CD8-positive, alpha-beta memory T cell (primary cell): ENCODE data around the gene ZNF365. TPM values are rescaled to one million over a fixed set of nuclear protein-coding genes. Genes with fewer than 3 reads are reported as not detected.

Experiments
- CTCF ChIA-PET: fragments of 350-600 bp; sonication (Branson Sonifier 250); formaldehyde crosslinking; loops from one replicate; lab custom pipeline; 2021; ENCODE audit warnings: antibody characterized with exemption; lab: Charles Lee
- POLR2A ChIA-PET: fragments of 350-600 bp; sonication (Branson Sonifier 250); formaldehyde crosslinking; loops from one replicate; lab custom pipeline; 2021; ENCODE audit warnings: antibody characterized with exemption; lab: Charles Lee
- DNase-seq, 5 donors: peaks; one replicate each; pipeline versions ENCODE4 v3.0.0 to v3.0.0-alpha.2; 2020 to 2022; ENCODE audit warnings: mixed read lengths in 1 of 5
- H3K27ac ChIP-seq: one replicate; pipeline ENCODE4 v1.7.0; 2013; ENCODE audit warnings: low read depth, mild to moderate bottlenecking, low read length, moderate library complexity
- H3K27me3 ChIP-seq: 2 replicates; pipeline ENCODE4 v1.7.0; 2013; ENCODE audit warnings: low read length, mild to moderate bottlenecking; ENCODE audit not compliant: insufficient read depth, poor library complexity, severe bottlenecking
- H3K36me3 ChIP-seq: 2 replicates; pipeline ENCODE4 v1.7.0; 2013; ENCODE audit warnings: mild to moderate bottlenecking, low read length, moderate library complexity; ENCODE audit not compliant: insufficient read depth
- H3K4me1 ChIP-seq: 2 replicates; pipeline ENCODE4 v1.7.0; 2013; ENCODE audit warnings: mild to moderate bottlenecking, low read length, moderate library complexity; ENCODE audit not compliant: insufficient read depth
- H3K4me3 ChIP-seq: 2 replicates; pipeline ENCODE4 v1.7.0; 2013; ENCODE audit warnings: mild to moderate bottlenecking, low read length
- H3K9me3 ChIP-seq: 2 replicates; pipeline ENCODE4 v1.7.0; 2013; ENCODE audit warnings: mild to moderate bottlenecking, low read length
- H3K27ac Mint-ChIP-seq, 8 donors: one replicate each; pipeline ENCODE4 v1.8.0; 2020 to 2021; ENCODE audit warnings: mixed read lengths in 8 of 8, mild to moderate bottlenecking in 6 of 8, inconsistent platforms in 3 of 8, moderate library complexity in 3 of 8
- H3K27me3 Mint-ChIP-seq, 2 donors: one replicate each; pipeline ENCODE4 v1.8.0; 2020 to 2021; ENCODE audit warnings: mixed read lengths in 2 of 2, mild to moderate bottlenecking in 1 of 2, moderate library complexity in 1 of 2
- H3K36me3 Mint-ChIP-seq, 3 donors: one replicate each; pipeline ENCODE4 v1.8.0; 2020 to 2021; ENCODE audit warnings: mixed read lengths in 3 of 3, inconsistent platforms in 1 of 3, mild to moderate bottlenecking in 1 of 3
- H3K4me1 Mint-ChIP-seq, 3 donors: one replicate each; pipeline ENCODE4 v1.8.0; 2020 to 2021; ENCODE audit warnings: mixed read lengths in 3 of 3, inconsistent platforms in 1 of 3, mild to moderate bottlenecking in 1 of 3
- H3K4me3 Mint-ChIP-seq, 7 donors: one replicate each; pipeline ENCODE4 v1.8.0; 2020 to 2021; ENCODE audit warnings: mixed read lengths in 7 of 7, mild to moderate bottlenecking in 6 of 7, moderate library complexity in 4 of 7, inconsistent platforms in 2 of 7
- H3K9me3 Mint-ChIP-seq, 5 donors: one replicate each; pipeline ENCODE4 v1.8.0; 2020 to 2022; ENCODE audit warnings: mixed read lengths in 5 of 5, mild to moderate bottlenecking in 3 of 5, moderate library complexity in 2 of 5, inconsistent platforms in 1 of 5
- polyA plus RNA-seq: library from polyadenylated mRNA; unstranded; fragments of 300-500 nt; fragmentation: Illumina TruSeq; gene quantifications from one replicate; pipeline ENCODE4 v1.2.3, GENCODE V29; 2021
- total RNA-seq, 2 experiments: library from RNA; stranded (reverse); gene quantifications; one replicate each; pipeline ENCODE4 v1.2.3, GENCODE V29; 2021

ZNF365 gene
- total and polyA plus RNA-seq, 3 experiments from 2014 or later, result 0.53 to 2.7 (median 0.93) TPM

DNA sequence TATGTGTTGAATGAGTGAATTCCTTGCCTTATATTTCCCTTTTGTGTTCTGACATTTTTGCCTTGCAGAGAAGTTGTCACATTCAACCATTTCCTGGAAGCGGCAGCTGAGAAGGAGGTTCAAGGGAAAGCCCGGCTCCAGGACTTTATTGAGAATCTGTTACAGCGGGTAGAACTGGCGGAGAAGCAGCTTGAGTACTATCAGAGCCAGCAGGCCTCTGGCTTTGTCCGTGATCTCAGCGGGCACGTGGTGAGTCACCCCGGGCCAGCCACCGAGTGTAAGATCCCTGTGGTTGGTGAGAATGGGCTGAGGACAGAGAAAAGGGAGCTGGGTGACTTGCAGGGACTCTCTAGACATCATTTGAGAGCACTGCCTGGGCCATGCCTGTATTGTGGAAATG lies 14.2 kb downstream of the ZNF365 start:
- POLR2A ChIA-PET, result no interaction called here
- CTCF ChIA-PET, result no interaction called here
- no peaks in the 10 kb centered on the region for H3K9me3 Mint-ChIP-seq

DNA sequence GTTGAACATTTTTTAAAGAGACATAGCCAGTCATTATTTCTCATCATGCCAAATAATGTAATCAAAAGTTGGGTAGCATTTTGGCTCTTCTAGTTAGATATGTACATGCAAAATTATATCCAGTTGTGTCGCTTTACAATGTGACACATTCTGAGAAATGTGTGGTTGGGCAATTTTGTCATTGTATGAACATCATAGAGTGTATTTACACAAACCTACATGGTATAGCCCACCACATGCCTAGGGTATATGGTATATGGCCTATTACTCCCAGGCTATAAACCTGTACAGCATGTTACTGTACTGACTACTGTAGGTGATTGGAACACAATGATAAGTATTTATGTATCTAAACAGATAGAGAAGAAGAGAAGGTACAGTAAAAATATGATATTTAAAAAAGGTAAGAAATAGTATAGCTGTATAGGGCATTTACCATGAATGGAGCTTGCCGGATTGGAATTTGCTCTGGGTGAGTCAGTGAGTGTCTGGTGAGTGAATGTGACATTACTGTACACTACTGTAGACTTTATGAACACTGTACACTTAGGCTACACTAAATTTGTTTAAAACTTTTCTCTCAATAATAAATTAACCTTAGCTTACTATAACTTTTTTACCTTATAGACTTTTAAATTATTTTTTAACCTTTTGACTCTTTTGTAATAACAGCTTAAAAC lies 16.5 kb downstream of the ZNF365 start:
- ChIA-PET CTCF (no interaction called here), POLR2A (no interaction called here)
- Mint-ChIP-seq H3K27ac (no peak overlapping the region), H3K4me3 (no peak overlapping the region), H3K4me1 (peaks cover 5 to 14% (median 10%) of the 10 kb centered on the region in 3 donors), H3K9me3 (no peaks in the 10 kb centered on the region), H3K27me3 (peaks cover 2 to 8% of the 10 kb centered on the region in 2 donors), H3K36me3 (peaks cover 0 to 3% (median 0%) of the 10 kb centered on the region in 3 donors)
- Histone ChIP-seq H3K4me3 (no peak overlapping the region), H3K9me3 (no peaks in the 10 kb centered on the region), H3K27me3 (no peaks in the 10 kb centered on the region), H3K27ac (no peak overlapping the region), H3K36me3 (no peaks in the 10 kb centered on the region), H3K4me1 (no peaks in the 10 kb centered on the region)
- DNase-seq, result no peak

More for the DNA sequence above, 14.2 kb downstream of the ZNF365 start:
- Mint-ChIP-seq H3K36me3 (peaks cover 0 to 3% (median 0%) of the 10 kb centered on the region in 3 donors), H3K4me1 (peaks cover 23 to 36% (median 33%) of the 10 kb centered on the region in 3 donors), H3K27me3 (no peaks in the 10 kb centered on the region), H3K27ac (no peak overlapping the region), H3K4me3 (no peak overlapping the region)
- Histone ChIP-seq H3K27me3 (no peaks in the 10 kb centered on the region), H3K9me3 (no peaks in the 10 kb centered on the region), H3K36me3 (no peaks in the 10 kb centered on the region), H3K4me1 (peaks cover 6% of the 10 kb centered on the region), H3K4me3 (no peak overlapping the region), H3K27ac (no peak overlapping the region)
- no peak for DNase-seq

- Histone ChIP-seq H3K4me3 (no peak overlapping the region), H3K27ac (no peak overlapping the region), H3K27me3 (no peaks in the 10 kb centered on the region), H3K36me3 (no peaks in the 10 kb centered on the region), H3K9me3 (no peaks in the 10 kb centered on the region), H3K4me1 (no peaks in the 10 kb centered on the region)
- Mint-ChIP-seq H3K27ac (no peak overlapping the region), H3K4me3 (no peak overlapping the region), H3K9me3 (no peaks in the 10 kb centered on the region), H3K27me3 (peaks cover 2 to 8% of the 10 kb centered on the region in 2 donors), H3K36me3 (peaks cover 0 to 3% (median 0%) of the 10 kb centered on the region in 3 donors), H3K4me1 (no peaks in the 10 kb centered on the region)
- no peak for DNase-seq
- CTCF ChIA-PET, result no interaction called here
- POLR2A ChIA-PET, result no interaction called here
Observed at GRCh38 chr10:62393237-62393636, 19.1 kb downstream of the ZNF365 start.

- no peak overlapping the region for H3K27ac ChIP-seq
- CTCF ChIA-PET, result no interaction called here
- Mint-ChIP-seq H3K27me3 (peaks cover 2 to 8% of the 10 kb centered on the region in 2 donors), H3K4me3 (no peak overlapping the region), H3K9me3 (no peaks in the 10 kb centered on the region), H3K36me3 (peaks cover 0 to 3% (median 0%) of the 10 kb centered on the region in 3 donors), H3K27ac (no peak overlapping the region), H3K4me1 (no peaks in the 10 kb centered on the region)
- no peaks in the 10 kb centered on the region for H3K4me1 ChIP-seq
- no peaks in the 10 kb centered on the region for H3K9me3 ChIP-seq
- no peaks in the 10 kb centered on the region for H3K27me3 ChIP-seq
- POLR2A ChIA-PET, result interaction anchor here (0.6 kb wide), 1 partner anchor 13 kb away, joined by 3 read pairs; no protein-coding TSS in a partner anchor
- H3K36me3 ChIP-seq, result no peaks in the 10 kb centered on the region
- no peak for DNase-seq
- no peak overlapping the region for H3K4me3 ChIP-seq
Observed at GRCh38 chr10:62394556-62395018, 20.4 kb downstream of the ZNF365 start.

GRCh38 chr10:62395892-62396291 lies 21.7 kb downstream of the ZNF365 start:
- POLR2A ChIA-PET, result no interaction called here
- Mint-ChIP-seq H3K4me1 (no peaks in the 10 kb centered on the region), H3K27me3 (peaks cover 2 to 8% of the 10 kb centered on the region in 2 donors), H3K27ac (no peak overlapping the region), H3K4me3 (no peak overlapping the region), H3K9me3 (no peaks in the 10 kb centered on the region), H3K36me3 (peaks cover 0 to 3% (median 0%) of the 10 kb centered on the region in 3 donors)
- Histone ChIP-seq H3K27ac (no peak overlapping the region), H3K9me3 (no peaks in the 10 kb centered on the region), H3K27me3 (no peaks in the 10 kb centered on the region), H3K36me3 (no peaks in the 10 kb centered on the region), H3K4me3 (no peak overlapping the region), H3K4me1 (no peaks in the 10 kb centered on the region)
- DNase-seq, result no peak
- CTCF ChIA-PET, result no interaction called here

DNA sequence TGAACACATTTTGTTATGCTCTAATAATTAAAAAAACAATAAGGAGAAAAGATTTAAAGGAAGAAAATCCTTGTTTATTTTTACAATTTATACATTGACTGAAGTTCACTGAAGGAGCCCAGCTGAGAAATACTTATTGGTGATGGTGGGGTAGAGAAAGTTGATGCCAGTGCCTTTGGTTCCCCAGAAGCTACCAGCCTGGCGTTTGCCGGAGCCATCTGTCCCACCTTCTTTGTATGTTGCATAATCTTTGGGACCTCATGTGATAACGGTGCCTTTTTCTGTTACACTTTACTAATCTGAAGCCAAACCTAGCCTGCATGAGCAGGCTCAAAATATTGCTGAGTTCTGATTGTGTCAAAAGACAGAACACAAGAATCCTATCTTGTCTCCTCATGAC lies 22.7 kb downstream of the ZNF365 start:
- Histone ChIP-seq H3K4me3 (no peak overlapping the region), H3K9me3 (no peaks in the 10 kb centered on the region), H3K4me1 (no peaks in the 10 kb centered on the region), H3K27ac (no peak overlapping the region), H3K36me3 (no peaks in the 10 kb centered on the region), H3K27me3 (no peaks in the 10 kb centered on the region)
- peaks cover 2 to 8% of the 10 kb centered on the region in 2 donors for H3K27me3 Mint-ChIP-seq
- H3K4me1 Mint-ChIP-seq, result no peaks in the 10 kb centered on the region
- CTCF ChIA-PET, result no interaction called here
- DNase-seq, result no peak
- H3K27ac Mint-ChIP-seq, result no peak overlapping the region
- POLR2A ChIA-PET, result no interaction called here
- H3K4me3 Mint-ChIP-seq, result no peak overlapping the region
- H3K9me3 Mint-ChIP-seq, result no peaks in the 10 kb centered on the region
- H3K36me3 Mint-ChIP-seq, result peaks cover 0 to 3% (median 0%) of the 10 kb centered on the region in 3 donors

DNA sequence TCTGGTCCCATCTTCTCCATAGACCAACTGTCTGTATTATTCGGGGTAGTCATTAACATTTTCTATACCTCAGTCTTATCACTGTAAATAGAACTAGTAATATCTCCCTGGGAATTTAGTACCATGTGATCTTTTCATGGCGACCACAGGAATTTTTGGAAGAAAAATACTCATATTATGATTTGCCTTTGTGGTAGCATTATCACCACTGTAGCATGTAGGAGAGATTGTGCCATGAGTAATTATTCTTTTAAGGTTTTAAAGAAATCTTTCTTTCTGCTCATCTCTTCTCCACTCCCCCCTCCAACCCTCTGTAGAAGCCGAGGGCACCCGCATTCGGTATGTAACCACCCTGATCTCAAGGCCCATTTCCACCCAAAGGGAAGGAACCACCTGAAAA lies 25.0 kb downstream of the ZNF365 start:
- Mint-ChIP-seq H3K27me3 (peaks cover 4 to 11% of the 10 kb centered on the region in 2 donors), H3K4me3 (no peak overlapping the region), H3K27ac (no peak overlapping the region), H3K9me3 (no peaks in the 10 kb centered on the region), H3K36me3 (peaks cover 0 to 4% (median 0%) of the 10 kb centered on the region in 3 donors), H3K4me1 (no peaks in the 10 kb centered on the region)
- ChIA-PET POLR2A (no interaction called here), CTCF (no interaction called here)
- Histone ChIP-seq H3K36me3 (no peaks in the 10 kb centered on the region), H3K4me3 (no peak overlapping the region), H3K27ac (no peak overlapping the region), H3K9me3 (no peaks in the 10 kb centered on the region), H3K27me3 (no peaks in the 10 kb centered on the region), H3K4me1 (no peaks in the 10 kb centered on the region)
- DNase-seq, result no peak

GRCh38 chr10:62402508-62402907 lies 28.3 kb downstream of the ZNF365 start:
- Mint-ChIP-seq H3K4me1 (no peaks in the 10 kb centered on the region), H3K27ac (no peak overlapping the region), H3K9me3 (peaks cover 3 to 5% (median 4%) of the 10 kb centered on the region in 5 donors), H3K27me3 (peaks cover 3 to 4% of the 10 kb centered on the region in 2 donors), H3K4me3 (no peak overlapping the region), H3K36me3 (peaks cover 0 to 8% (median 1%) of the 10 kb centered on the region in 3 donors)
- no peak for DNase-seq
- H3K27me3 ChIP-seq, result no peaks in the 10 kb centered on the region
- no peaks in the 10 kb centered on the region for H3K36me3 ChIP-seq
- ChIA-PET POLR2A (no interaction called here), CTCF (no interaction called here)
- no peak overlapping the region for H3K4me3 ChIP-seq
- H3K9me3 ChIP-seq, result no peaks in the 10 kb centered on the region
- no peak overlapping the region for H3K27ac ChIP-seq
- no peaks in the 10 kb centered on the region for H3K4me1 ChIP-seq
